ENCODE data around the gene CD209. TPM values are rescaled to one million over a fixed set of nuclear protein-coding genes. Genes with fewer than 3 reads are reported as not detected.
A peak's percentile ranks its signal among the peaks of the same experiment; 100 is the strongest.

Gene CD209
- total and polyA plus RNA-seq, 2 donors (not counting 1 experiment from before 2014, with no cell fraction given): not detected

DNA sequence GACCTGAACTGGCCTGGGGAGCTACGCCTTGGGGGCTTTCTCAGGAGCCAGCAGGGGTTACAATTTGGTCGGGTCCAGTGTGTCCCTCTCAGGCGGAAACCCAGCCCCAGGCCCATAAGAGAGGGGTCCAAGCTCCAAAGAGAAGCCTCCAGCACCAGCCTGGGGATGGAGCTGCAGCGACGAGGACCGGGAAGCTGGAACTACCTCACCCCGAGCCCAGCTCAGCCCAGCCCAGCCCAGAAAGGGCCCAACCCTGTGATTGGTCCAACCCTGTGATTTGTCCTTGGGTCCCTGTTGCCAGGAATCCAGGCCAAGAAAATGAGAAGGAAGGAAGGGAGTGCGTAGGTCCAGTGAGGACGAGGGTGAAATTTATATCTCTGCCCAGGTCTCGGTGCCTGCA lies 39.8 kb upstream of the CD209 start:
- DNase-seq (ENCODE audit: low read depth in 2 of 2): no peak
- Histone ChIP-seq H3K4me2 (ENCODE audit: extremely low read depth, insufficient read depth, low read length) (no peak overlapping the region), H3K4me3 (replicated peaks in 1 of 4; ENCODE audit: control extremely low read depth in 1 of 4, insufficient read depth in 1 of 4, low read depth in 3 of 4, low read length in 4 of 4) (no peak overlapping the region), H3K9me3 (ENCODE audit: control insufficient read depth, insufficient read depth, low read depth, low read length) (no peaks in the 10 kb centered on the region), H3K79me2 (ENCODE audit: control insufficient read depth, insufficient read depth, low read length) (no peaks in the 10 kb centered on the region), H3K36me3 (ENCODE audit: control insufficient read depth, insufficient read depth, low read length) (no peaks in the 10 kb centered on the region), H3K27me3 (ENCODE audit: control insufficient read depth, insufficient read depth, low read length) (peaks cover 3% of the 10 kb centered on the region), H4K20me1 (ENCODE audit: control insufficient read depth, extremely low read depth, insufficient read depth, low read length) (no peaks in the 10 kb centered on the region), H3K4me1 (ENCODE audit: control insufficient read depth, extremely low read depth, insufficient read depth, low read length) (no peaks in the 10 kb centered on the region), H2AFZ (ENCODE audit: low read length) (no peak overlapping the region), H3K27ac (ENCODE audit: insufficient read depth, low read length) (no peak overlapping the region), H3K9ac (ENCODE audit: insufficient read depth, low read length) (no peak overlapping the region)
- TF ChIP-seq, protein P1, sequence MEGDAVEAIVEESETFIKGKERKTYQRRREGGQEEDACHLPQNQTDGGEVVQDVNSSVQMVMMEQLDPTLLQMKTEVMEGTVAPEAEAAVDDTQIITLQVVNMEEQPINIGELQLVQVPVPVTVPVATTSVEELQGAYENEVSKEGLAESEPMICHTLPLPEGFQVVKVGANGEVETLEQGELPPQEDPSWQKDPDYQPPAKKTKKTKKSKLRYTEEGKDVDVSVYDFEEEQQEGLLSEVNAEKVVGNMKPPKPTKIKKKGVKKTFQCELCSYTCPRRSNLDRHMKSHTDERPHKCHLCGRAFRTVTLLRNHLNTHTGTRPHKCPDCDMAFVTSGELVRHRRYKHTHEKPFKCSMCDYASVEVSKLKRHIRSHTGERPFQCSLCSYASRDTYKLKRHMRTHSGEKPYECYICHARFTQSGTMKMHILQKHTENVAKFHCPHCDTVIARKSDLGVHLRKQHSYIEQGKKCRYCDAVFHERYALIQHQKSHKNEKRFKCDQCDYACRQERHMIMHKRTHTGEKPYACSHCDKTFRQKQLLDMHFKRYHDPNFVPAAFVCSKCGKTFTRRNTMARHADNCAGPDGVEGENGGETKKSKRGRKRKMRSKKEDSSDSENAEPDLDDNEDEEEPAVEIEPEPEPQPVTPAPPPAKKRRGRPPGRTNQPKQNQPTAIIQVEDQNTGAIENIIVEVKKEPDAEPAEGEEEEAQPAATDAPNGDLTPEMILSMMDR (conservative IDR thresholded peaks at IDR 0.05 in 1 of 2, IDR thresholded peaks at IDR 0.05 in 1 of 2; ENCODE audit: low read depth in 1 of 2, low read length in 2 of 2): no peak
- no peak for TF ChIP-seq EZH2 (IDR thresholded peaks at IDR 0.05; ENCODE audit: low read length, missing control alignments)

DNA sequence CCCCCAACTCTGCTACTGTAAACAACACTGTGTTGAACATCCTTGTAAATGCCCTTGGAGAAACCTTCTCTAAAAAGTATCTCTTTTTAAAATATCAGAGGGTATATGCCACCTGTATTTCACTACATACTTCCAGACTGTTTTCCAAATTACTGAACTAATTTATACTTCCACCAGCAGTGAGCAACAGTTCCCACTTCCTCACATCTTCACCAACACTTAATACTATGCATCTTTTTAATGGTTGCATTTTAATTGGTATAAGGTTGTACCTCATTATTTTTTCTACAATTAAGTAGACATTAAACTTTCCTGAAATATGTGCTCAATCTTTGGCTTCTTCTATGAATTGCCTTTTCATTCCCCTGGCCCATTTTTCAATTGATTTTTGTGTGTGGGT lies 37.5 kb upstream of the CD209 start:
- Histone ChIP-seq H3K9me3 (ENCODE audit: control insufficient read depth, insufficient read depth, low read depth, low read length) (no peaks in the 10 kb centered on the region), H3K4me1 (ENCODE audit: control insufficient read depth, extremely low read depth, insufficient read depth, low read length) (no peaks in the 10 kb centered on the region), H3K9ac (ENCODE audit: insufficient read depth, low read length) (no peak overlapping the region), H3K36me3 (ENCODE audit: control insufficient read depth, insufficient read depth, low read length) (no peaks in the 10 kb centered on the region), H3K4me3 (replicated peaks in 1 of 4; ENCODE audit: control extremely low read depth in 1 of 4, insufficient read depth in 1 of 4, low read depth in 3 of 4, low read length in 4 of 4) (no peak overlapping the region), H3K79me2 (ENCODE audit: control insufficient read depth, insufficient read depth, low read length) (no peaks in the 10 kb centered on the region), H3K27me3 (ENCODE audit: control insufficient read depth, insufficient read depth, low read length) (peaks cover 5% of the 10 kb centered on the region), H3K4me2 (ENCODE audit: extremely low read depth, insufficient read depth, low read length) (no peak overlapping the region), H4K20me1 (ENCODE audit: control insufficient read depth, extremely low read depth, insufficient read depth, low read length) (no peaks in the 10 kb centered on the region), H2AFZ (ENCODE audit: low read length) (no peak overlapping the region), H3K27ac (ENCODE audit: insufficient read depth, low read length) (no peak overlapping the region)
- DNase-seq (ENCODE audit: low read depth in 2 of 2): no peak
- TF ChIP-seq, protein P1 (conservative IDR thresholded peaks at IDR 0.05 in 1 of 2, IDR thresholded peaks at IDR 0.05 in 1 of 2; ENCODE audit: low read depth in 1 of 2, low read length in 2 of 2): no peak
- TF ChIP-seq EZH2 (IDR thresholded peaks at IDR 0.05; ENCODE audit: low read length, missing control alignments): no peak

DNA sequence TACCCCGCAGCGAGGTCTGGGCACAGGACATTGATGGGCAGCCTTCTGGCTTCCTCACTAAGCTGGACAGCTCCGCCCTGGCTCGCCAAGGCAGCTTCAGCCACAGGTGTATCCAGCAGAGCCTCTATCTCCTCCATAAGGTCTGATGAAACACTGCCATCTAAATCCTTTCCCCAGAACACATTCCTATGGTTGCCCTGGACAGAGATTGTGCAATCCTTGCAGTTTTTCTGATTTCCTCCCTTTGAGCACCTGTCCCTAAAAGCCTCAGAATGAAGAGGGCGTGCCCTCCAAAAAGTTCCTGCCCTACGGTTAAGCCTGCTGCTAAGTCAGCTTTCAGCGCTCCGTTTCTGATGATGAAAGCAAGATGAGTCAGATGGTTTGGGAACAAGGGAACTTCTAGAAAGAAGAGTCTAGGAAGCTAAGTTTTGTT lies 36.7 kb upstream of the CD209 start:
- DNase-seq (ENCODE audit: low read depth in 2 of 2): peak; percentile 18 to 53
- peaks cover 5% of the 10 kb centered on the region for H3K27me3 ChIP-seq (ENCODE audit: control insufficient read depth, insufficient read depth, low read length)

More for the DNA sequence above, 36.7 kb upstream of the CD209 start:
- no peak overlapping the region for H3K4me3 ChIP-seq (replicated peaks in 1 of 4; ENCODE audit: control extremely low read depth in 1 of 4, insufficient read depth in 1 of 4, low read depth in 3 of 4, low read length in 4 of 4)
- H2AFZ ChIP-seq (ENCODE audit: low read length): no peak overlapping the region
- H3K27ac ChIP-seq (ENCODE audit: insufficient read depth, low read length): no peak overlapping the region
- no peaks in the 10 kb centered on the region for H3K36me3 ChIP-seq (ENCODE audit: control insufficient read depth, insufficient read depth, low read length)
- no peaks in the 10 kb centered on the region for H4K20me1 ChIP-seq (ENCODE audit: control insufficient read depth, extremely low read depth, insufficient read depth, low read length)
- no peak overlapping the region for H3K9ac ChIP-seq (ENCODE audit: insufficient read depth, low read length)
- no peaks in the 10 kb centered on the region for H3K9me3 ChIP-seq (ENCODE audit: control insufficient read depth, insufficient read depth, low read depth, low read length)
- no peaks in the 10 kb centered on the region for H3K79me2 ChIP-seq (ENCODE audit: control insufficient read depth, insufficient read depth, low read length)
- H3K4me1 ChIP-seq (ENCODE audit: control insufficient read depth, extremely low read depth, insufficient read depth, low read length): no peaks in the 10 kb centered on the region
- no peak overlapping the region for H3K4me2 ChIP-seq (ENCODE audit: extremely low read depth, insufficient read depth, low read length)
- TF ChIP-seq, protein P1 (conservative IDR thresholded peaks at IDR 0.05 in 1 of 2, IDR thresholded peaks at IDR 0.05 in 1 of 2; ENCODE audit: low read depth in 1 of 2, low read length in 2 of 2): no peak
- TF ChIP-seq EZH2 (IDR thresholded peaks at IDR 0.05; ENCODE audit: low read length, missing control alignments): no peak

All from fibroblast of lung (primary cell).